Ishikawa (cell line): ENCODE data around the gene L1CAM.

Experiments
- CEBPB ChIP-seq: IDR thresholded peaks from 2 replicates; pipeline ENCODE4 v1.6.1; 2012
- CREB1 ChIP-seq: IDR thresholded peaks from 2 replicates; pipeline ENCODE4 v1.6.1; 2012; ENCODE audit warnings: low read depth
- EGR1 ChIP-seq: IDR thresholded peaks from 2 replicates; pipeline ENCODE4 v1.6.1; 2012
- EP300 ChIP-seq: IDR thresholded peaks from 2 replicates; pipeline ENCODE4 v1.6.1; 2012; ENCODE audit warnings: borderline replicate concordance
- FOXM1 ChIP-seq: IDR thresholded peaks from 2 replicates; pipeline ENCODE4 v1.6.1; 2012; ENCODE audit warnings: low read depth, borderline replicate concordance
- NFIC ChIP-seq: IDR thresholded peaks from 2 replicates; pipeline ENCODE4 v1.6.1; 2012
- RAD21 ChIP-seq: IDR thresholded peaks from 2 replicates; pipeline ENCODE4 v1.6.1; 2012; ENCODE audit warnings: low read depth
- TAF1 ChIP-seq: IDR thresholded peaks from 2 replicates; pipeline ENCODE4 v1.6.1; 2012; ENCODE audit warnings: low read depth, mild to moderate bottlenecking
- TCF12 ChIP-seq: IDR thresholded peaks from 2 replicates; pipeline ENCODE4 v1.6.1; 2012; ENCODE audit warnings: low read depth
- TEAD4 ChIP-seq: IDR thresholded peaks from 2 replicates; pipeline ENCODE4 v1.6.1; 2012
- YY1 ChIP-seq: IDR thresholded peaks from 2 replicates; pipeline ENCODE4 v1.6.1; 2012; ENCODE audit warnings: low read depth
- ZBTB7A ChIP-seq: IDR thresholded peaks from 2 replicates; pipeline ENCODE4 v1.6.1; 2012; ENCODE audit warnings: low read depth
- TF ChIP-seq, protein P1 (sequence below): IDR thresholded peaks from 2 replicates; pipeline ENCODE4 v1.6.1; 2012; ENCODE audit warnings: low read depth, mild to moderate bottlenecking
- TF ChIP-seq, protein P2 (sequence below): IDR thresholded peaks from 2 replicates; pipeline ENCODE4 v1.6.1; 2012
- TF ChIP-seq, protein P3 (sequence below): IDR thresholded peaks from 2 replicates; pipeline ENCODE4 v1.6.1; 2012

The L1CAM gene

DNA sequence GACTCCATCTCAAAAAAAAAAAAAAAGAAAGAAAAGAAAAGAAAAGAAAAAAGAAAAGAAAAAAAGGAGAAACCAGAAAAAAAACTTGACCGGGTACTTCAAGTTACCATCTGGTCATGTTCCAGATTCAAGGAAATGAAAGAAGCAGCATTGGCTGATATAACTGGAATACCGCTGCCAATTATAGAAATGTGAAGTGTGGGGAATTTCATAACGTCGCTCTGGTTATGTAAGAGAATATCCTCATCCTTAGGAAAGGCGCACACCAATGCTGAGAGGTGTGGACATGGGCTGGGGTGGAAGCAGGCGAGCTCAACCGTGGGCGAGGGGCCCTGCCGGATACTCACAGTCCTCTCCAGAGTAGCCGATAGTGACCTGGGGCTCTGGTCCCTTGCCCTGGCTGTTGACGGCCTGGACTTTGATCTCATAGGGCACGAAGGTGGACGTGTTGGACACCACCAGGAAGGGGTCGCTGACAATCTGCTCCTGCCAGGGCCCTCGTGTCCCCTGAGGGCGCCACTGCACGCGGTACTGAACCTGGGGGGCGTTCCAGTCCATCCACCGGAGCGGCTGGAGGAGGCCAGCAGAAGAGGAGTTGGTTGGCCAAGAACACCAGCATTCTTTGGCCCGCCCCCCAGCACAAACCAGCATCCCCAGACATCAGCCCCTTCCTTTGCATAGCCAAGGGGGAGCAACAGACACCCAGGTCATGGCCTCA, 19.5 kb downstream of the L1CAM start:
- TF ChIP-seq TEAD4 = no peak
- no peak for TF ChIP-seq EP300
- TF ChIP-seq TCF12 = no peak
- TF ChIP-seq CEBPB = no peak
- no peak for TF ChIP-seq RAD21
- no peak for TF ChIP-seq YY1
- TF ChIP-seq CREB1 = no peak
- TF ChIP-seq, protein P1, sequence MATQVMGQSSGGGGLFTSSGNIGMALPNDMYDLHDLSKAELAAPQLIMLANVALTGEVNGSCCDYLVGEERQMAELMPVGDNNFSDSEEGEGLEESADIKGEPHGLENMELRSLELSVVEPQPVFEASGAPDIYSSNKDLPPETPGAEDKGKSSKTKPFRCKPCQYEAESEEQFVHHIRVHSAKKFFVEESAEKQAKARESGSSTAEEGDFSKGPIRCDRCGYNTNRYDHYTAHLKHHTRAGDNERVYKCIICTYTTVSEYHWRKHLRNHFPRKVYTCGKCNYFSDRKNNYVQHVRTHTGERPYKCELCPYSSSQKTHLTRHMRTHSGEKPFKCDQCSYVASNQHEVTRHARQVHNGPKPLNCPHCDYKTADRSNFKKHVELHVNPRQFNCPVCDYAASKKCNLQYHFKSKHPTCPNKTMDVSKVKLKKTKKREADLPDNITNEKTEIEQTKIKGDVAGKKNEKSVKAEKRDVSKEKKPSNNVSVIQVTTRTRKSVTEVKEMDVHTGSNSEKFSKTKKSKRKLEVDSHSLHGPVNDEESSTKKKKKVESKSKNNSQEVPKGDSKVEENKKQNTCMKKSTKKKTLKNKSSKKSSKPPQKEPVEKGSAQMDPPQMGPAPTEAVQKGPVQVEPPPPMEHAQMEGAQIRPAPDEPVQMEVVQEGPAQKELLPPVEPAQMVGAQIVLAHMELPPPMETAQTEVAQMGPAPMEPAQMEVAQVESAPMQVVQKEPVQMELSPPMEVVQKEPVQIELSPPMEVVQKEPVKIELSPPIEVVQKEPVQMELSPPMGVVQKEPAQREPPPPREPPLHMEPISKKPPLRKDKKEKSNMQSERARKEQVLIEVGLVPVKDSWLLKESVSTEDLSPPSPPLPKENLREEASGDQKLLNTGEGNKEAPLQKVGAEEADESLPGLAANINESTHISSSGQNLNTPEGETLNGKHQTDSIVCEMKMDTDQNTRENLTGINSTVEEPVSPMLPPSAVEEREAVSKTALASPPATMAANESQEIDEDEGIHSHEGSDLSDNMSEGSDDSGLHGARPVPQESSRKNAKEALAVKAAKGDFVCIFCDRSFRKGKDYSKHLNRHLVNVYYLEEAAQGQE = no peak
- no peak for TF ChIP-seq FOXM1
- TF ChIP-seq, protein P2, sequence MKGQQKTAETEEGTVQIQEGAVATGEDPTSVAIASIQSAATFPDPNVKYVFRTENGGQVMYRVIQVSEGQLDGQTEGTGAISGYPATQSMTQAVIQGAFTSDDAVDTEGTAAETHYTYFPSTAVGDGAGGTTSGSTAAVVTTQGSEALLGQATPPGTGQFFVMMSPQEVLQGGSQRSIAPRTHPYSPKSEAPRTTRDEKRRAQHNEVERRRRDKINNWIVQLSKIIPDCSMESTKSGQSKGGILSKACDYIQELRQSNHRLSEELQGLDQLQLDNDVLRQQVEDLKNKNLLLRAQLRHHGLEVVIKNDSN = no peak
- no peak for TF ChIP-seq NFIC
- no peak for TF ChIP-seq EGR1
- TF ChIP-seq TAF1 = no peak
- TF ChIP-seq, protein P3, sequence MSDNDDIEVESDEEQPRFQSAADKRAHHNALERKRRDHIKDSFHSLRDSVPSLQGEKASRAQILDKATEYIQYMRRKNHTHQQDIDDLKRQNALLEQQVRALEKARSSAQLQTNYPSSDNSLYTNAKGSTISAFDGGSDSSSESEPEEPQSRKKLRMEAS = no peak
- no peak for TF ChIP-seq ZBTB7A

DNA sequence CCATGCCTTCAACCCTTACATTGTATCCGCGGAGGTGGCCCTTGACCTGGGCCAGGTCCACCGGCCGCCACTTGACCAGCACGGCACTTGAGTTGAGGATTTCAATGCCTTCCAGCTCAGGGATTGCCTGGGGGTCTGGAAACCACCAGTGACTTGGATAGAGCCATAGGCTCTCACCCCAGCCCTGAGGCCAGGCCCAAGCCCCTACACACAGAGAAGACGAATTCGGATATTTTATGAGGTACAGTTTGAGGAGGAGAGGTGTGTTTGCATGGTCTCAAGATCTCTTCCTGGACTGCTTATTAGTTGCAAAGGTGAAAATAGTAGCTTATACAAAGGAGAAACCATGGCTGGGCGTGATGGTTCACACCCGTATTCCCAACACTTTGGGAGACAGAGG, 20.3 kb downstream of the L1CAM start:
- TF ChIP-seq TEAD4 = no peak
- TF ChIP-seq TCF12 = no peak
- TF ChIP-seq TAF1 = no peak
- no peak for TF ChIP-seq EGR1
- TF ChIP-seq, protein P1 = no peak
- TF ChIP-seq YY1 = no peak
- TF ChIP-seq, protein P3 = no peak
- TF ChIP-seq, protein P2 = no peak
- TF ChIP-seq ZBTB7A = no peak
- TF ChIP-seq FOXM1 = no peak
- no peak for TF ChIP-seq CEBPB
- no peak for TF ChIP-seq EP300

DNA sequence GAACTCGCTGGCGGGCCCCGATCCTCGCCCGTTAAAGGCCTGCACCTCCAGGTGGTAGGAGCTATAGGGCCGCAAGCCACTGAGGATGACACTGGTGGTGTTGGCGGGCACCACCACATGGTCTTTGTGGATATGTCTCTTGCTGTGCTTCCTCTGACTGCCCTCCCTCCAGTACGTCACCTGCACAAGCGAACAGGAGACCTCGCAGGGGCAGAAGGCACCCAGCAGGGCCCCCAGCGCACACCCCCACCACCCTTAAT, 20.7 kb downstream of the L1CAM start:
- TF ChIP-seq CEBPB (no peak), ZBTB7A (no peak), TEAD4 (no peak), RAD21 (no peak), NFIC (no peak), FOXM1 (no peak), EP300 (no peak), EGR1 (no peak), YY1 (no peak), TCF12 (no peak), CREB1 (no peak), TAF1 (no peak)
- TF ChIP-seq, protein P2 = no peak
- TF ChIP-seq, protein P1 = no peak
- TF ChIP-seq, protein P3 = no peak
